ENCODE measurements around the gene PTPN20.

PTPN20 gene

DNA sequence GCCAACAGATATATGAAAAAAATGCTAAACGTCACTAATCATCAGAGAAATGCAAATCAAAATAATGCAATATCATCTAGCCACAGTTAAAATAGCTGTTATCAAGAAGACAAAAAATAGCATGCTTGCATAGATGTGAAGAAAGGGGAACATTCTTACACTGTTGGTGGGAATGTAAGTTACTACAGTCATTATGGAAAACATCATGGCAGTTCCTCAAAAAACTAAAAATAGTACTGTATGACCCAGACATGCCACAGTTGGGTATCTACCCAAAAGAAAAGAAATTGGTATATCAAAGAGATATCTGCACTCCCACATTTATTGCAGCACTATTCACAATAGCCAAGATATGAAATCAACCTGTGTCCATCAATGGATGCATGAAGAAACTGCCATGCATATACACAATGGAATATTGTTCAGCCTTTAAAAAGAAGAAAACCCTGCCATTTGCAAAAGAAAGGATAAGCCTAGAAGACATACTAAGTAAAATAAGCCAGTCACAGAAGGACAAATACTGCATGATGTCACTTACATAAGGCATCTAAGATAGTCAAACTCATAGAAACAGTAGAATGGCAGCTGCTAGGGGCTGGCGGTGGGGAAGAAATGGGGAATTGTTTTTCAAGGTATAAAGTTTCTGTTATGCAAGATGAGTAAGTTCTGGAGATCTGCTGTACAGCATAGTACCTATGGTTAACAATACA is 107.0 kb downstream of the PTPN20 start:
- Histone ChIP-seq H3K9me3 (ENCODE audit: control insufficient read depth, low read length) (no peaks in the 10 kb centered on the region), H3K27me3 (ENCODE audit: control insufficient read depth, insufficient read depth, low read length) (no peaks in the 10 kb centered on the region), H3K9ac (no peak overlapping the region), H3K4me3 (ENCODE audit: low read depth, low read length) (no peak overlapping the region), H3K4me2 (ENCODE audit: low read length) (no peak overlapping the region), H3K36me3 (ENCODE audit: control insufficient read depth, insufficient read depth, low read length) (no peaks in the 10 kb centered on the region), H3K27ac (no peak overlapping the region), H3K4me1 (no peaks in the 10 kb centered on the region), H3K79me2 (no peaks in the 10 kb centered on the region), H2AFZ (no peak overlapping the region)
- TF ChIP-seq, protein P1, sequence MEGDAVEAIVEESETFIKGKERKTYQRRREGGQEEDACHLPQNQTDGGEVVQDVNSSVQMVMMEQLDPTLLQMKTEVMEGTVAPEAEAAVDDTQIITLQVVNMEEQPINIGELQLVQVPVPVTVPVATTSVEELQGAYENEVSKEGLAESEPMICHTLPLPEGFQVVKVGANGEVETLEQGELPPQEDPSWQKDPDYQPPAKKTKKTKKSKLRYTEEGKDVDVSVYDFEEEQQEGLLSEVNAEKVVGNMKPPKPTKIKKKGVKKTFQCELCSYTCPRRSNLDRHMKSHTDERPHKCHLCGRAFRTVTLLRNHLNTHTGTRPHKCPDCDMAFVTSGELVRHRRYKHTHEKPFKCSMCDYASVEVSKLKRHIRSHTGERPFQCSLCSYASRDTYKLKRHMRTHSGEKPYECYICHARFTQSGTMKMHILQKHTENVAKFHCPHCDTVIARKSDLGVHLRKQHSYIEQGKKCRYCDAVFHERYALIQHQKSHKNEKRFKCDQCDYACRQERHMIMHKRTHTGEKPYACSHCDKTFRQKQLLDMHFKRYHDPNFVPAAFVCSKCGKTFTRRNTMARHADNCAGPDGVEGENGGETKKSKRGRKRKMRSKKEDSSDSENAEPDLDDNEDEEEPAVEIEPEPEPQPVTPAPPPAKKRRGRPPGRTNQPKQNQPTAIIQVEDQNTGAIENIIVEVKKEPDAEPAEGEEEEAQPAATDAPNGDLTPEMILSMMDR (IDR thresholded peaks at IDR 0.05) = no peak

DNA sequence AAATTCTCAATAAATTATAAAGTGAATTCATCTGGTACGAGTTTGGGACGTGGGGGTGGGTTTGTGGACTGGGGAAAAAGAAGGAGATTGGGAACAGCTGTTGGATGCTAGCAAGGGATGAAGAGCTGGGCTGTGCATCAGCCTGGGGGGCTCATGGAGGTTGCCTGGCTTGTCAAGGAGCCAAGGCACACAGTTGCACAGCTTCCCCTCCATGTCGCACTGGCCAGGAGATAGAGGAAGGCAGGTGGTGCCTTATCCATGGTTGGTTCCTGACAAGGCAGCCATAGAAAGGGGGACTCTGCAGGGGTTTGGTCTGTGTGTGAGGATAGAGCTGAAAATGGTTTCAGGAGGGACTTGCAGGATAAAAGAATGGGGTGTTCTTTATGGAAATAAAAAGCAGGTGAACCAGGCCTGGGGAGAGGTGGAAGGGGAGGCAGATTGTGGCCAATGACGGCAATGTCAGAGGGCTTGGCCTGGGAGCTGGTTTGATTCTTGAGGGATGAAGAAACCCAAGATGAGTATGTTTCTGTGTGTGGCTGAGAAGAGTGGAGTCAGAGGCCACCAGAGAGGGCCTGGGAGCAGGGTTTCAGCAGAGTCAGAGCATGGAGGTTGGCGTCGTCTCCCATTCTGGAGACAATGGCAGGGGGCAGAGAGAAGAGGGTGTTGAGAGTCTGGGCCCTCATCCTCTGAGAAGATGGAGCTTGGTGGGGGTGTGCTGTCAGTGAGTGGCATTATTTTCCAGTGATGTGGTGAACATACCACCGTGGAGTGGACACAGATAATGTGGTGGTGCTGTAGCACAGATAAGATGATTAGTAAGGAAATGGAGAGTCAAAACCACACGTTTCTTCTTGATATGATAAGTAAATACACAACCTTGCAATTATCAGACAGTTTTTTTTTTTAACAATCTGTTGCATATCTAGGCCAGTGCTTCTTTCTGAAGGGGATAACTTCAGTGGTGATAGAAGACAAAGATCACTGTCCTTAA is 108.2 kb downstream of the PTPN20 start:
- TF ChIP-seq, protein P1 (IDR thresholded peaks at IDR 0.05) = no peak

DNA sequence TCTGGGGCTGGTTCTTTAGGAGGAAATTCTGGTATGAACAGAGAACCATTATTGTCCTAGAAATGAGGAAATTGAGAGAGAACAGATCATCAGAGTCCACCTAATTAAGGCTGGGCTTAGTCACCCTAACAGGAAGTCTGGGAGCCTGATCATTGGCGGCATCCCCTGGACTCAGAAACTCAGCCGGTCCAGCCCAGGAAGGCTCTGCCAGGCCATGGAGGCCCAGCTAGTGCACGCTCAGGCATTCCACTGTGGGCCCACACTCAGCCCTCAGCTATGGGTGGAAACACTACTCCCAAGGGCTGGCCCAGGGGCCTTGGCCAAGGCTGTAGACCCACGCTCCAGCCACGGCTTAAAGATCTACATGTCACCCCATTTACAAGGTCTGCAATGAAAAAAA is 109.2 kb downstream of the PTPN20 start:
- H3K36me3 ChIP-seq (ENCODE audit: control insufficient read depth, insufficient read depth, low read length) = no peaks in the 10 kb centered on the region
- no peaks in the 10 kb centered on the region for H3K4me1 ChIP-seq
- no peaks in the 10 kb centered on the region for H3K27me3 ChIP-seq (ENCODE audit: control insufficient read depth, insufficient read depth, low read length)
- H3K79me2 ChIP-seq = no peaks in the 10 kb centered on the region
- no peak overlapping the region for H2AFZ ChIP-seq
- H3K9me3 ChIP-seq (ENCODE audit: control insufficient read depth, low read length) = no peaks in the 10 kb centered on the region
- TF ChIP-seq, protein P1 (IDR thresholded peaks at IDR 0.05) = no peak
- H3K4me2 ChIP-seq (ENCODE audit: low read length) = no peak overlapping the region
- no peak overlapping the region for H3K27ac ChIP-seq
- no peak overlapping the region for H3K4me3 ChIP-seq (ENCODE audit: low read depth, low read length)
- H3K9ac ChIP-seq = no peak overlapping the region

More for the DNA sequence above, 108.2 kb downstream of the PTPN20 start:
- Histone ChIP-seq H3K27me3 (ENCODE audit: control insufficient read depth, insufficient read depth, low read length) (no peaks in the 10 kb centered on the region), H3K79me2 (no peaks in the 10 kb centered on the region), H3K4me1 (no peaks in the 10 kb centered on the region), H3K4me3 (ENCODE audit: low read depth, low read length) (no peak overlapping the region), H3K9me3 (ENCODE audit: control insufficient read depth, low read length) (no peaks in the 10 kb centered on the region), H3K4me2 (ENCODE audit: low read length) (no peak overlapping the region), H2AFZ (no peak overlapping the region), H3K9ac (no peak overlapping the region), H3K27ac (no peak overlapping the region), H3K36me3 (ENCODE audit: control insufficient read depth, insufficient read depth, low read length) (no peaks in the 10 kb centered on the region)

DNA sequence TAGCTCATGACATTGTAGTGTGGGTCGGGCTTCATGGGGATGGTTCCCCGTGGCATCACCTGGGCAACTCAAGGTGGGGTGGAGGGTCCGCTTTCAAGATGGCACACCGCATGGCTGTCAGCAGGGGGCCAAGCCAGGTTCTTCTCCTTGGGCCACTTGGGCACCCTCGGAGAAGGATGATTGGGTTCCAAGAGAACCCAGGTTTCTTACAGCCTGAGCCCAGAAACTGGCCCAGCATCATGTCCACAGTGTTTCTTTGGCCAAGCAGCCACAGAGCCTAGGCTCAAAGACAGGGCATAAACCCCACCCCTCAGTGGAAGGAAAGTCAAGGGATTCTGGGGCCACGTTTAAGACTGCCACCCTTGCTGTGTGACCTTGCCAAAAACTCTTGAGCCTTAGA is 110.6 kb downstream of the PTPN20 start:
- no peaks in the 10 kb centered on the region for H3K36me3 ChIP-seq (ENCODE audit: control insufficient read depth, insufficient read depth, low read length)
- H3K9me3 ChIP-seq (ENCODE audit: control insufficient read depth, low read length) = no peaks in the 10 kb centered on the region
- TF ChIP-seq, protein P1 (IDR thresholded peaks at IDR 0.05) = no peak
- H2AFZ ChIP-seq = no peak overlapping the region
- no peak overlapping the region for H3K4me3 ChIP-seq (ENCODE audit: low read depth, low read length)
- H3K27ac ChIP-seq = no peak overlapping the region
- H3K27me3 ChIP-seq (ENCODE audit: control insufficient read depth, insufficient read depth, low read length) = no peaks in the 10 kb centered on the region
- no peaks in the 10 kb centered on the region for H3K79me2 ChIP-seq
- H3K4me2 ChIP-seq (ENCODE audit: low read length) = no peak overlapping the region
- H3K4me1 ChIP-seq = no peaks in the 10 kb centered on the region
- no peak overlapping the region for H3K9ac ChIP-seq

All from parathyroid adenoma (tissue), 2 donors.